GM12878 (cell line): ENCODE data around the gene PRLH. TPM values are rescaled to one million over a fixed set of nuclear protein-coding genes. Genes with fewer than 3 reads are reported as not detected.

ENCODE experiments used
- CEBPZ ChIP-seq: fragments of 150-350 bp; IDR thresholded peaks from 2 replicates; pipeline ENCODE4 v1.6.1; 2016; ENCODE audit warnings: low read depth, low read length
- CHD1 ChIP-seq: IDR thresholded peaks from 2 replicates; pipeline ENCODE4 v1.6.1; 2012; ENCODE audit warnings: low read depth, low read length, improper control_type of control experiment
- FOXK2 ChIP-seq: fragments of 450-650 bp; IDR thresholded peaks from 2 replicates; pipeline ENCODE4 v1.6.1; 2017; ENCODE audit warnings: mild to moderate bottlenecking, moderate library complexity
- KAT2A ChIP-seq: conservative IDR thresholded peaks from 2 replicates; pipeline ENCODE4 v1.6.1; 2011; ENCODE audit warnings: low read depth, low read length; ENCODE audit not compliant: control insufficient read depth
- NFIC ChIP-seq: IDR thresholded peaks from 2 replicates; pipeline ENCODE4 v1.6.1; 2012; ENCODE audit warnings: low read depth, mild to moderate bottlenecking, inconsistent platforms, low read length, moderate library complexity
- PAX5 ChIP-seq: IDR thresholded peaks from 2 replicates; pipeline ENCODE4 v1.6.1; 2011; ENCODE audit warnings: low read depth, low read length, borderline replicate concordance
- RB1 ChIP-seq: fragments of 450-650 bp; formaldehyde crosslinking; IDR thresholded peaks from 2 replicates; pipeline ENCODE4 v1.6.1; 2017; ENCODE audit warnings: mild to moderate bottlenecking, borderline replicate concordance
- STAT1 ChIP-seq: fragments of 450-650 bp; conservative IDR thresholded peaks from 2 replicates; pipeline ENCODE4 v1.6.1; 2014; ENCODE audit warnings: antibody characterized with exemption, mild to moderate bottlenecking
- SUZ12 ChIP-seq: fragments of 200-600 bp; sonication (generic); IDR thresholded peaks from one replicate; pipeline ENCODE4 v1.6.1; 2018; ENCODE audit warnings: antibody characterized with exemption, mild to moderate bottlenecking; ENCODE audit not compliant: unreplicated experiment
- TARDBP ChIP-seq: IDR thresholded peaks from 2 replicates; pipeline ENCODE4 v1.6.1; 2016; ENCODE audit warnings: borderline replicate concordance
- ZBTB33 ChIP-seq: fragments of 450-650 bp; IDR thresholded peaks from 2 replicates; pipeline ENCODE4 v1.6.1; 2017; ENCODE audit warnings: mild to moderate bottlenecking
- ZBTB40 ChIP-seq: fragments of 450-650 bp; IDR thresholded peaks from 2 replicates; pipeline ENCODE4 v1.6.1; 2016; ENCODE audit warnings: mild to moderate bottlenecking, moderate library complexity, borderline replicate concordance
- polyA plus RNA-seq, 11 experiments: library from polyadenylated mRNA; depleted of rRNA in 4 of 11; unstranded in 6 of 11; stranded (reverse) in 5 of 11; fragments of >200 nt; fragmentation: Nextera tagmentation in 4 of 11; fragmentation: Illumina TruSeq in 1 of 11; extraction: Ambion mirVana in 4 of 11; extraction: Trizol in 1 of 11; gene quantifications; 1 replicate in 1 of 11; 2 replicates in 10 of 11; pipeline versions ENCODE4 v1.2.1 to v1.2.3, GENCODE V29; 2011 to 2016; ENCODE audit warnings: inconsistent platforms in 2 of 11, missing spikeins in 2 of 11, low read depth in 1 of 11
- total RNA-seq, 4 experiments: library from RNA; depleted of rRNA in 3 of 4; stranded (reverse); fragments of >200 nt in 3 of 4; fragmentation: Illumina TruSeq in 1 of 4; extraction: Trizol in 1 of 4; gene quantifications; 2 replicates each; pipeline versions ENCODE4 v1.2.1 to v1.2.3, GENCODE V29; 2013 to 2021

PRLH gene
- total and polyA plus RNA-seq, 10 of the 15 experiments (the other 5 are each of a cell fraction or from before 2014, with no cell fraction given) = not detected

- TF ChIP-seq ZBTB33 (no peak), NFIC (no peak), CHD1 (no peak), ZBTB40 (no peak), FOXK2 (no peak), STAT1 (no peak), SUZ12 (no peak), PAX5 (no peak), CEBPZ (no peak), TARDBP (no peak), KAT2A (no peak), RB1 (no peak)
- TF ChIP-seq, all 136 proteins: peak for 0
Observed at GRCh38 chr2:237525559-237526157, 40.7 kb upstream of the PRLH start (continued).
